Stimulated activated CD8-positive, alpha-beta memory T cell treated with anti-CD3 and anti-CD28 coated beads, Interleukin-4, amount 100 ng/mL, for 24 hours (primary cell): ENCODE data around the gene G6PC1.

Experiments used
- DNase-seq: peaks from one replicate; pipeline ENCODE4 v3.0.0-alpha.2; 2020; ENCODE audit warnings: low read depth

Gene G6PC1

DNA sequence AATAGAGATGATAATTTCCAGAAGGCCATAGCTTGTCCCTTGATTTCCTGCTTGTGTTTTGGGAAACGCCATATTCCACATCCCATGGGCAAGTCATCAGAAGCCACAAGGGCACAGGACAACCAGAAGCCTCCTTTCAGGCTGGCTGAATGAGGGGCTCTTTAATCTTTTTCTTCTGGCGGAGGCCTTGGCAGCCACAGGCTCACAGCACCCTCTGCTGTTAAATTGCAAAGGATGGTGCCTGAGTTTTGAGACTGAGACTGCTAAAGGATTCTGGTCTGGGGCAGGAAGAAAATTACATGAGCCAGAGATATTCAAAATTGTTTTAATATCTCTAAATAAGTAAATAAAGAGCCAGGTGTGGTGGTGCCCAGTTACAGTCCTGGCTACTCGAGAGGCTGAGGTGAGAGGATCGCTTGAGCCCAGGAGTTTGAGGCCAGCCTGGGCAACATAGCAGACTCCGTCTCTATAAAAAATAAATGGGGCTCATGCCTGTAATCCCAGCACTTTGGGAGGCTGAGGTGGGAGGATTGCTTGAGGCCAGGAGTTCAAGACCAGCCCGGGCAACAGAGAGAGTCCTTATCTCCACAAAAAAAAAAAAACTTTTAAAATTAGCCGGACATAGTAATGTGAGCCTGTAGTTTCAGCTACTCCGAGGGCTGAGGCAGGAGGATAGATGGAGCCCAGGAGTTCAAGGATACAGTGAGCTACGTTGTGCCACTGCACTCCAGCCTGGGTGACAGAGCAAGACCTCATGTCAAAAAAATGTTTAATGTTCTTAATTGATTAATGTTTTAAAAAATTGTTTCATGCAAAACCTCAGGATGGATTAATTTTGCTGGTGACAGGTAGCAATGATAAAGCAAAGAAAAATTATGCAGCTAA lies 37.4 kb downstream of the G6PC1 start:
- DNase-seq = no peak

- DNase-seq = no peak
These were observed 43.6 kb downstream of the G6PC1 start for GRCh38 chr17:42944211-42944610.

DNA sequence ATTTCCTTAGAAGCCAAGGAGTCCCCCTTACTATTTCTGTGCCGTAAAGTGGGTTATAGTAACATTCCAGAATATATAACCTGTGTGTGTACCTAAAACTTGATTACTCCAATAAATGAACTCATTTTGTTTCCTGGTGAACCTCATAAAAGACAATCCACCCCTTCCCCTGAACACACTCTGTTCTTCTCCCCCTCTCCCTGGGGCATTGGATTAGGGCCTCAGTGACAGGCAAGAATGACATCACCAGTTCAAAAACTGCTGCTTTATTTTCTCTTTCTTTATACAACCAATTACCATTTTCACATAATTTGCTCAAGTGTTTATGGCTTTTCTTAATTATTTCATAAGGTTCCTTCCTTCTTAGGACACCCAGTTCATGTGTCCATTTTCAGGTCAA lies 46.2 kb downstream of the G6PC1 start:
- DNase-seq = no peak

DNA sequence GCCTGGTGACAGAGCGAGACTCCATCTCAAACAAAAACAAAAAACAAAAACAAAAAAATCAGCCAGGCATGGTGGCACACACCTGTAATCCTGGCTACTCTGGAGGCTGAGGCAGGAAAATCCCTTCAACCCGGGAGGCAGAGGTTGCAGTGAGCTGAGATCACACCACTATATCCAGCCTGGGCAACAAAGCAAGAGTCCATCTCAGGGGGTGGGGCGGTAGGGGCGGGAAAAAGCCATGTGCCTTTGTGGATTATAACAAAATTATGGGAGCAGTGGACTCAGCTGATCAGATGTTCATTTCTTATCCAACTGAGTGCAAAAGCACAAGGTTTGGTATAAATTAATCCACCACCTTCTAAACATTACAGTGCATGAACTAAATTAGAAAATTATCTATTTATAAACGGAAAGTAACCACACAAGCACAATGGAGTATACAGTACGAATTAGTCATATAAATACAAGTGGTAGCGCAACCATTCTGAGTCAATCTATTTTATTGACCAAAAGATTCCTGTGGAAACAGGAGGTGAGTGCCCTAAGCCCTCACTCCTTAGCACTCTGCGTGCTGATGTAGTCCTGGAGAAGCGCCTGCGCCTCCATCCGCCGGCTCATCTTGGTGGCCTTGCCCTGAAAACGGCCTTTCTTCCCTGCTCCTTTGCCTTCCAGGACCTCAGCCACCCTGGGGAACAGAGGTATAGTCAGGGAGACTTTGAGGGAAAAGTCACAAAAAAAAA lies 49.6 kb downstream of the G6PC1 start:
- DNase-seq = no peak
